Loucy (cell line): Measurements from ENCODE around the gene SND1.

ENCODE experiments used
- H2AFZ ChIP-seq: fragments of 200-600 bp; sonication (generic); 2 replicates; pipeline ENCODE4 v1.6.0; 2016; ENCODE audit warnings: antibody characterized with exemption, mild to moderate bottlenecking, low read length, moderate library complexity
- H3F3A ChIP-seq: fragments of 200-600 bp; 2 replicates; pipeline ENCODE4 v1.6.0; 2016; ENCODE audit warnings: antibody characterized with exemption, low read depth, mild to moderate bottlenecking
- H3K27me3 ChIP-seq: fragments of 200-600 bp; sonication (generic); 2 replicates; pipeline ENCODE4 v1.6.1; 2014; ENCODE audit warnings: low read length, mild to moderate bottlenecking; ENCODE audit not compliant: insufficient read depth, poor library complexity, severe bottlenecking
- H3K36me3 ChIP-seq: fragments of 200-600 bp; sonication (generic); 2 replicates; pipeline ENCODE4 v1.6.1; 2016; ENCODE audit warnings: low read length; ENCODE audit not compliant: insufficient read depth
- H3K4me1 ChIP-seq: fragments of 200-600 bp; sonication (generic); 2 replicates; pipeline ENCODE4 v1.5.1; 2014; ENCODE audit warnings: low read length, mild to moderate bottlenecking; ENCODE audit not compliant: insufficient read depth, poor library complexity, severe bottlenecking
- H3K4me2 ChIP-seq: fragments of 200-600 bp; sonication (generic); 2 replicates; pipeline ENCODE4 v1.6.0; 2014; ENCODE audit warnings: antibody characterized with exemption, low read length, low read depth, mild to moderate bottlenecking; ENCODE audit not compliant: poor library complexity, severe bottlenecking
- H3K4me3 ChIP-seq: fragments of 200-600 bp; sonication (generic); 2 replicates; pipeline ENCODE4 v1.5.1; 2014; ENCODE audit warnings: low read length, mild to moderate bottlenecking, mixed read lengths; ENCODE audit not compliant: poor library complexity, severe bottlenecking
- H3K79me2 ChIP-seq: fragments of 200-600 bp; sonication (generic); 2 replicates; pipeline ENCODE4 v1.6.1; 2014; ENCODE audit warnings: low read length; ENCODE audit not compliant: insufficient read depth
- H3K9ac ChIP-seq: fragments of 200-600 bp; sonication (generic); 2 replicates; pipeline ENCODE4 v1.6.0; 2014; ENCODE audit warnings: mild to moderate bottlenecking, low read depth, low read length, moderate library complexity; ENCODE audit not compliant: poor library complexity, severe bottlenecking
- H3K9me2 ChIP-seq: fragments of 200-600 bp; sonication (generic); replicated peaks from 2 replicates; pipeline ENCODE4 v1.6.1; 2016; ENCODE audit warnings: low read depth, low read length, mixed read lengths
- H3K9me3 ChIP-seq: fragments of 200-600 bp; sonication (generic); 2 replicates; pipeline ENCODE4 v1.6.1; 2014; ENCODE audit warnings: mild to moderate bottlenecking, antibody characterized with exemption, low read length, low read depth; ENCODE audit not compliant: insufficient read depth
- H4K20me1 ChIP-seq: fragments of 200-600 bp; sonication (generic); 2 replicates; pipeline ENCODE4 v1.6.0; 2014; ENCODE audit warnings: antibody characterized with exemption, low read length, mild to moderate bottlenecking; ENCODE audit not compliant: insufficient read depth, poor library complexity, severe bottlenecking
- CTCF ChIP-seq: fragments of 200-600 bp; sonication (generic); conservative IDR thresholded peaks from 2 replicates; pipeline ENCODE4 v1.5.1; 2014; ENCODE audit warnings: mild to moderate bottlenecking, antibody characterized with exemption, low read length
- EZH2phosphoT487 ChIP-seq: fragments of 200-600 bp; IDR thresholded peaks from 2 replicates; pipeline ENCODE4 v1.6.1; 2018; ENCODE audit warnings: antibody characterized with exemption, mild to moderate bottlenecking, moderate library complexity, borderline replicate concordance

The SND1 gene

GRCh38 chr7:127932496-127932895 lies 280.5 kb downstream of the SND1 start:
- H3K9me2 ChIP-seq: no peaks in the 10 kb centered on the region
- no peak overlapping the region for H3K4me3 ChIP-seq
- no peaks in the 10 kb centered on the region for H4K20me1 ChIP-seq
- no peaks in the 10 kb centered on the region for H3F3A ChIP-seq
- H3K4me2 ChIP-seq: no peak overlapping the region
- peaks cover 7% of the 10 kb centered on the region for H3K4me1 ChIP-seq
- TF ChIP-seq CTCF: no peak
- no peak for TF ChIP-seq EZH2phosphoT487
- peaks cover 5% of the 10 kb centered on the region; the same call in 1 of the 2 replicates for H3K9me3 ChIP-seq
- H3K36me3 ChIP-seq: peaks cover 39% of the 10 kb centered on the region; the same call in 1 of the 2 replicates
- no peaks in the 10 kb centered on the region for H3K27me3 ChIP-seq
- H3K79me2 ChIP-seq: 0 out of 2 replicates have a peak, but pooled peaks cover 7% of the 10 kb centered on the region
- no peak overlapping the region for H2AFZ ChIP-seq
- no peak overlapping the region for H3K9ac ChIP-seq

DNA sequence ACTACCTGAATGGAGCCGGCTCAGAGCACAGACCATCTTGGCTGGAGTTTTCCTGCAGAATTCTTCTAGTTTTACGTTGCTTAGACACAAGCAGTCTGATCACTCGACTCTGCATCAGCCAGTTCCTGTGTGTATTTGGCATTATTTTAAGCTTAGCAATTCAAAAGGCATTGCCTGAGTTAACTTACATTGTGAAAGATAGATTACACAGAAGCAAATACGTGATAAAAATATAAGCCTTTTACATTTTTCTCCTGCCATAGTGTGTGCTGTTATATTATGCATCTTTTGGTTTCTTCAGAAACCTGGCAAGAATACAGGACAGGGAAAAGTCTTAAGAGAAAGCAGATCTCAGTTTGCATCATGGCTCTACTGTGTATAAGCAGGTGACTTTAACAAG lies 281.2 kb downstream of the SND1 start:
- Histone ChIP-seq H2AFZ (no peak overlapping the region), H3F3A (no peaks in the 10 kb centered on the region), H3K9me2 (no peaks in the 10 kb centered on the region), H3K36me3 (peaks cover 43% of the 10 kb centered on the region; the same call in 1 of the 2 replicates), H3K9me3 (peaks cover 5% of the 10 kb centered on the region; the same call in 1 of the 2 replicates), H3K4me3 (no peak overlapping the region), H3K79me2 (0 out of 2 replicates have a peak, but pooled peaks cover under 1% of the 10 kb centered on the region), H3K4me2 (no peak overlapping the region), H3K9ac (no peak overlapping the region), H3K27me3 (no peaks in the 10 kb centered on the region), H3K4me1 (peaks cover 2% of the 10 kb centered on the region), H4K20me1 (no peaks in the 10 kb centered on the region)
- TF ChIP-seq EZH2phosphoT487 (no peak), CTCF (no peak)

GRCh38 chr7:127934711-127935110 lies 282.7 kb downstream of the SND1 start:
- Histone ChIP-seq H4K20me1 (no peaks in the 10 kb centered on the region), H3F3A (no peaks in the 10 kb centered on the region), H3K36me3 (peaks cover 40% of the 10 kb centered on the region; the same call in 1 of the 2 replicates), H3K27me3 (no peaks in the 10 kb centered on the region), H3K4me3 (no peak overlapping the region), H3K4me2 (no peak overlapping the region), H3K9me3 (peaks cover 5% of the 10 kb centered on the region; the same call in 1 of the 2 replicates), H2AFZ (no peak overlapping the region), H3K79me2 (no peaks in the 10 kb centered on the region), H3K9ac (no peak overlapping the region), H3K4me1 (no peaks in the 10 kb centered on the region), H3K9me2 (no peaks in the 10 kb centered on the region)
- no peak for TF ChIP-seq EZH2phosphoT487
- TF ChIP-seq CTCF: no peak
